Activated CD4-positive, alpha-beta T cell treated with anti-CD3 and anti-CD28 coated beads, Interleukin-2, amount 10 ng/mL, durations not matched to agents 7 days and 5 days (primary cell): ENCODE data around the gene NAAA. TPM values are rescaled to one million over a fixed set of nuclear protein-coding genes. Genes with fewer than 3 reads are reported as not detected.
A peak's percentile ranks its signal among the peaks of the same experiment; 100 is the strongest.
"Not testable (repeated sequence)": the region's sequence is repeated elsewhere in the genome, so short reads cannot be mapped to it uniquely, and the experiment has no call there.

ENCODE experiments used
- CTCF ChIA-PET: fragments of 350-600 bp; sonication (Branson Sonifier 250); formaldehyde crosslinking; loops from one replicate; lab custom pipeline; 2021; ENCODE audit warnings: antibody characterized with exemption; lab: Charles Lee
- POLR2A ChIA-PET: fragments of 350-600 bp; sonication (Branson Sonifier 250); formaldehyde crosslinking; loops from one replicate; lab custom pipeline; 2021; ENCODE audit warnings: antibody characterized with exemption; lab: Charles Lee
- DNase-seq: peaks from one replicate; pipeline ENCODE4 v3.0.0-alpha.2; 2020
- H3K27ac Mint-ChIP-seq: one replicate; pipeline ENCODE4 v1.8.0; 2021; ENCODE audit warnings: mild to moderate bottlenecking, moderate library complexity, mixed read lengths
- H3K27me3 Mint-ChIP-seq: one replicate; pipeline ENCODE4 v1.8.0; 2021; ENCODE audit warnings: mixed read lengths
- H3K36me3 Mint-ChIP-seq: one replicate; pipeline ENCODE4 v1.8.0; 2021; ENCODE audit warnings: low read depth, mixed read lengths
- H3K4me1 Mint-ChIP-seq: one replicate; pipeline ENCODE4 v1.8.0; 2021; ENCODE audit warnings: mixed read lengths
- H3K4me3 Mint-ChIP-seq: one replicate; pipeline ENCODE4 v1.8.0; 2021; ENCODE audit warnings: mild to moderate bottlenecking, moderate library complexity, mixed read lengths
- H3K9me3 Mint-ChIP-seq: one replicate; pipeline ENCODE4 v1.8.0; 2021; ENCODE audit warnings: mixed read lengths
- total RNA-seq, 2 experiments: library from RNA; stranded (reverse); gene quantifications; one replicate each; pipeline ENCODE4 v1.2.3, GENCODE V29; 2021

NAAA gene
- total RNA-seq, 2 experiments from 2014 or later: 39.6 to 41.1 TPM

DNA sequence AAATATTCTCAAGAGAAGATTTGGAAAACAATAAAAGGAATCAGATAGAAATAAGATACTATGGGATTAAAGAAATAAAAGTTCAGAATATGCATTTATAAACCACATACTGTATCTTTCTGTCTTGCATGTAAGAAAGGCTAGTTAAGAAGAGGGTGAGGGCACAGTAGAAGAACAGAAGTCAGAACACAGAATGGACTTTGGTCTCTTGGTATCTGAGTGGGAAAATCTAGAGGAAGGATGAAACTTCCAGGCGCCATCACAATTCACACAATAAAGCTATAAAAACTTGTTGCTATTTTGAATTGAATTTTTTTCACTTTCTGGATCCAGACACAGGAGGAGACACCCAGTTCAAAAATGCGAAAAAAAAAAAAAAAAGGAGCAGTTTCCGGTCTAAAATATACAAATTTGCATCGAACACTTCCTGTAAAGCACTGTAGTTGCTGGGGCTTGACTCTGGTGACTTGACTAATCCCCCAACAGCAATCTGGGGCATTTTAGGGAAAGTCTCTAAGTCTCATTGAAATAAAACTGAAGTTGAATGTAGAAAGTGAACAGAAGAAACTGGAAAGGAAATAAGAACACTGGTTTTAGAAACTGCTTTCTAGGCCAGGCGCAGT lies 8.1 kb upstream of the NAAA start:
- H3K27ac Mint-ChIP-seq: peak overlapping the region; percentile 36

DNA sequence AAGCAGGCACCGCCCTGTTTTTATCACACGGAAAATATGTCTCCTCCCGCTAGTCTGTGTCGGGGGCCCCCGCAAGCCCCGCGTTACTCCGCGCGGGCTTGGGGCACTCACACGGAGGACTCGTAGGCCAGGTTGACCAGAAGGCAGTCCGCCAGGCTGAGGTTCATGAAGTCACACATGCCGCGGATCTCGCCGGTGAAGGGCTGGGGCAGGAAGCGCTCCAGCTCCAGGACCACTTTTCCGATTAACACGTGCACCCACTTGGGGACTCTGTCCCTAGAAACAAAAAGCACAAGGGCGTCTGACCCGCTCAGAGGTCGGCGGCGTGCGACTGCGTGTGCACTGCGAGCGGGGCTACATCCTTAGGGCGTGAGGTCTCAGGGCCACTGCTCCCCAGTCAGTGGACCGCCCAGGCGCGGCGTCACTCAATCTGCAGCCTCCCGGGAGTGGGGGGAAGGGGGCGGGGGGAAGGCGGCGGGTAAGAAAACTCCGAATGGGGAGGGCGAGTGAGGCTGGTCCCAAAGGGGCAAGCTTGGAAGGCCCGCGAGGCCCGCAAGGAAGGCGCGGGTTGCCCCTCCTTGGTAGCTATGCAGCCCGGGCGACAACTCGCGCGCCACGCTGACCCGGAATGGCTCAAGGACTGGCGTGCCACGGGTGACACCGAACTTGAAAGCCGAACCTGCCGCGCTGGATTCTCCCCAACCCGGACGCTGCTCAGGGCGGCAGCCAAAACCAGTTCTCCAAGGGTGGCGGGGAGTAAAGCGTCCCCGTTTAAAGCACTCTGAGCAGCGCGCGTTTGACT lies 722 bp downstream of the NAAA start:
- POLR2A ChIA-PET: interaction anchor here (0.7 to 1.0 kb wide), 4 partner anchors 13 to 1880 kb away, joined by 3 read pairs; partner anchors contain the start of gene SDAD1
- Mint-ChIP-seq H3K4me1 (peaks cover 26% of the 10 kb centered on the region), H3K27me3 (no peaks in the 10 kb centered on the region), H3K9me3 (no peaks in the 10 kb centered on the region), H3K27ac (peak overlapping the region; percentile 98), H3K36me3 (peaks cover 16% of the 10 kb centered on the region), H3K4me3 (peak overlapping the region; percentile 97)
- DNase-seq: peak; percentile 81
- CTCF ChIA-PET: interaction anchor here (0.5 to 1.4 kb wide), 4 partner anchors 12 to 53 kb away, joined by 3 to 4 read pairs (median 3); no protein-coding TSS in a partner anchor

More for the DNA sequence above, 8.1 kb upstream of the NAAA start:
- DNase-seq: no peak
- Mint-ChIP-seq H3K4me3 (no peak overlapping the region), H3K4me1 (no peaks in the 10 kb centered on the region), H3K27me3 (no peaks in the 10 kb centered on the region), H3K36me3 (peaks cover 34% of the 10 kb centered on the region), H3K9me3 (no peaks in the 10 kb centered on the region)
- CTCF ChIA-PET: no interaction called here
- POLR2A ChIA-PET: no interaction called here

DNA sequence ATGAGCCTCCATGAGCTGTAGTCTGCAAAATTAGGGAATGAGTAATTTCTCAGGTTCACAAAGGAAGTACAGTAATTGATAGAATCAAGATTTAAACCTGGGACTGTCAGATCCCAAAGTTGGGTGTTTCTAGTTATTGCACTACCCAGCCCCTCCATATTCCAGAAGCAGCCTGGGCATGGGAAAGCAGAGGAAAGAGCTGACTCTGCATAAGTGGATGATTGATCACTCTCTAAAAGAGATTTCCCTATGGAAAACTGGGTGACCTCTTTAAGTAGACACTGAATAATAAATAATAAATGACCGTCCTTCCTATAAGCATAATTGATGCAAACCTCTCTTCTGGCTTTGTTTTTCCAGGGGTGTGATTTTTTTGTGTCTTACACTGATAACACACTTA lies 5.2 kb downstream of the NAAA start:
- H3K9me3 Mint-ChIP-seq: no peaks in the 10 kb centered on the region
- CTCF ChIA-PET: interaction anchor here (0.8 to 1.0 kb wide), 2 partner anchors 12 to 127 kb away, joined by 3 read pairs; no protein-coding TSS in a partner anchor
- no peaks in the 10 kb centered on the region for H3K27me3 Mint-ChIP-seq
- H3K27ac Mint-ChIP-seq: no peak overlapping the region
- no peak overlapping the region for H3K4me3 Mint-ChIP-seq
- peaks cover 26% of the 10 kb centered on the region for H3K4me1 Mint-ChIP-seq
- POLR2A ChIA-PET: no interaction called here
- H3K36me3 Mint-ChIP-seq: peaks cover 27% of the 10 kb centered on the region
- no peak for DNase-seq

DNA sequence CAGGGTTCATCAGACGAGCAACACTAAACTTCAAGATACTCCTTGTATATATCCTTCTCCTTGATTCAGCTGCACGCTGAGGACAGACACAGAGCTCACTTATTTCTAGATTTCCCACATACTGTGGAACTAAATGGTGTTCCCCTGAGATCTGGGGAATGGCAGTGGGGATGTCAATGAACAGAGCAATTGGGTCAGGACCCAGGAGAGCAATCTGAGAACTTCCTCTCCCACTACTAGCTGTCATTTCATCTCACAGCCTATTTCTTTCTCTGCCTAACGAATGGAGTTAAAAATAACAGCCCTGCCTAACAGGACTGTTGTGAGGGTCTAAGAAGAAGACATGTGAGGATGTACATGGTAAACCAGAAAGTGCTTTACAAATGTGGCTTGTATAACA lies 10.7 kb downstream of the NAAA start:
- CTCF ChIA-PET: interaction anchor here (0.6 kb wide), 1 partner anchor 189 kb away, joined by 3 read pairs; no protein-coding TSS in a partner anchor
- no peak for DNase-seq
- POLR2A ChIA-PET: no interaction called here

DNA sequence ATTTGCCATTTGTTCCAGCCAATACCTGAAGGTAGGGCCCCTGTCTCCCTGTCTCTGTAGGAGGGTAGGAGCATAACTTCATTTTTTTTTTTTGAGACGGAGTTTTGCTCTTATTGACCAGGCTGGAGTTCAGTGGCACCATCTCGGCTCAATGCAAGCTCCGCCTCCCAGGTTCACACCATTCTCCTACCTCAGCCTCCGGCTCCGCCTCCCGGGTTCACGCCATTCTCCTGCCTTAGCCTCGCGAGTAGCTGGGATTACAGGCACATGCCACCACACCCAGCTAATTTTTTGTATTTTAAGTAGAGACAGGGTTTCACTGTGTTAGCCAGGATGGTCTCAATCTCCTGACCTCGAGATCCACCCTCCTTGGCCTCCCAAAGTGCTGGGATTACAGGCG lies 15.9 kb downstream of the NAAA start:
- H3K4me3 Mint-ChIP-seq, H3K27me3 Mint-ChIP-seq, POLR2A ChIA-PET, DNase-seq, H3K27ac Mint-ChIP-seq, H3K4me1 Mint-ChIP-seq, H3K9me3 Mint-ChIP-seq: not testable (repeated sequence)
- CTCF ChIA-PET: interaction anchor here (1.1 kb wide), 1 partner anchor 12 kb away, joined by 3 read pairs; no protein-coding TSS in a partner anchor
- peaks cover 36% of the 10 kb centered on the region for H3K36me3 Mint-ChIP-seq

More for the DNA sequence above, 10.7 kb downstream of the NAAA start:
- H3K27ac Mint-ChIP-seq: no peak overlapping the region
- no peaks in the 10 kb centered on the region for H3K4me1 Mint-ChIP-seq
- H3K9me3 Mint-ChIP-seq: no peaks in the 10 kb centered on the region
- peaks cover 27% of the 10 kb centered on the region for H3K36me3 Mint-ChIP-seq
- no peak overlapping the region for H3K4me3 Mint-ChIP-seq
- H3K27me3 Mint-ChIP-seq: no peaks in the 10 kb centered on the region

DNA sequence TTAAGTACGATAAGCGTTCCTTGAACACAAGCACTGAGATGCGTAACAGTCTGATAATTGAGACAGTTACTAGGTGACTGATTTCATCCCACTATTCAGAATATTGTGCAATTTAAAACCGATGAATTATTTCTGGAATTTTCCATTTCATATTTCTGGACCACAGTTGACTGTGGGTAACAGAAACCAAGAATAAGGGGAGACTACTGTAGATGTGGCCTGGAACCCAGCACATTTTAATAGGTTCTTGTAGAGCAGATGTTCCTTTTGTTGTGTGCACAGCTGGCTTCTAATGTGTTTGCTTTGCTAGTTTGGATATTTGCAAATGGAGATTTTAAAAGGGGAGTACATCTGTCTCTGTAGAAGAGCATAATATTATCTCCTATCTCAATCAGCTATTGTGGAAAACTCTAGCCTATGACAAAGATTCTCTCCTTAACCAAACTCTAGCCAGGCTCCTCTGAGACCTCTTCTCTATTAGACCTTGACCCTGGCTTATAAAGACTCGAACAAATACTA lies 16.4 kb downstream of the NAAA start:
- POLR2A ChIA-PET: no interaction called here
- H3K36me3 Mint-ChIP-seq: peaks cover 37% of the 10 kb centered on the region
- no peak overlapping the region for H3K4me3 Mint-ChIP-seq
- CTCF ChIA-PET: interaction anchor here (1.0 to 1.1 kb wide), 2 partner anchors 11 kb away, joined by 3 read pairs; no protein-coding TSS in a partner anchor
- no peaks in the 10 kb centered on the region for H3K9me3 Mint-ChIP-seq
- no peaks in the 10 kb centered on the region for H3K4me1 Mint-ChIP-seq
- DNase-seq: no peak
- H3K27me3 Mint-ChIP-seq: no peaks in the 10 kb centered on the region
- no peak overlapping the region for H3K27ac Mint-ChIP-seq

DNA sequence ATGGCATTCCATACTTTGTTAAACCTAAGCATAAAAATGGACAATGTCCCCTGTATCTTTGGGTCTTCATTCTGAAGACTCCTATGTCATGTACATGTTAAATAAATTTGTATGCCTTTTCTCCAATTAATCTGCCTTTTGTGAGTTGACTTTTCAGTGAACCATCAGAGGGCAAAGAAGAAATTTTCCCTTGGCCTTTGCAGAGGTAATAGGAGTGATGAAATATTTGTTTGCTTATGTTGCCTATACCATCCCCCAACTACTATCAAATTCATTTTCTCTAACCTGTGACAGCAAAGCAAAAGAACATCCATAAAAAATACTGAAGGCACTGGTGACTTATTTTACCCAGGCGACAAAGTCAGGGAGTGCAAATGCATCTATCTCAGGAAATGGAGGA lies 18.2 kb downstream of the NAAA start:
- Mint-ChIP-seq H3K4me3 (no peak overlapping the region), H3K4me1 (no peaks in the 10 kb centered on the region), H3K36me3 (peaks cover 41% of the 10 kb centered on the region), H3K9me3 (no peaks in the 10 kb centered on the region), H3K27ac (no peak overlapping the region), H3K27me3 (no peaks in the 10 kb centered on the region)
- ChIA-PET POLR2A (no interaction called here), CTCF (no interaction called here)
- DNase-seq: no peak

DNA sequence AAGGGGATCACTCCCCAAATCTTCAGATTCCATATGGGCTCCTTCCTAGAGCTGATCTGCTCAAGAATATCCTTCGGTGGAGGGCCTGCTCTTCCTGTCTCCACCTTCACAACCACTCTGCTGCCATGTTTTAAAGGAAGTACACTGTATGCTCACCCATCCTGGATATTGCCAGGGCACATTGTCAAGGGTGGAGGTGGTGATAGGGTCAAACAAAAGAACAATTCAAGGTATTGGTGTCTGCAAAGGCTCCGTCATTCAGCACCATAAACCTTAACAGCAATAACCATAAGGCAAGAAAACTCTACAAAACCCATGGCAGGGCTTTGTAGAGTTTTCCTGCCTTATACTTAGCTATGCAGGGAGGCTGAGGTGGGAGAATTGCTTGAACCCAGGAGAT lies 18.9 kb downstream of the NAAA start:
- Mint-ChIP-seq H3K9me3 (no peaks in the 10 kb centered on the region), H3K27me3 (no peaks in the 10 kb centered on the region), H3K4me1 (no peaks in the 10 kb centered on the region), H3K36me3 (peaks cover 41% of the 10 kb centered on the region), H3K27ac (no peak overlapping the region), H3K4me3 (no peak overlapping the region)
- DNase-seq: no peak
- POLR2A ChIA-PET: no interaction called here
- CTCF ChIA-PET: no interaction called here

DNA sequence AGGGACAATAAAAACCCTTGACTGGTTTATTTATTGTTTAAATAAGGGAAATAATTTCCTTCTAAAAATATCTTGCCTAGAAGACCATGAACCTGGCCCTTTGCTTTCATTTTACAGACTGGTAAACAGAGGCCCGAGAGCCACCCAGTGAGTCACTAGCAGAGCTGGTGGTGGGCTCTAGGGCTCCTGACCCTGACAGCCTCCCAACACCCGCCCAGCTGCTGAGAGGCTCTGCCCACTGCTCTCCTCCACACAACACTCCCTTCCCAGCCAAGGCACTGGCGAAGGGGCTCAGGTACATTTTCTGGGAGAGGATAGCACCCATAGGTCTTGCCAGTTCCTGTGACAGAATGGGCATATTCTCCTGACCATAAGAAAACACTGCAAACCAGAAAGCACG lies 20.5 kb downstream of the NAAA start:
- H3K36me3 Mint-ChIP-seq: peaks cover 41% of the 10 kb centered on the region
- CTCF ChIA-PET: no interaction called here
- peaks cover 1% of the 10 kb centered on the region for H3K4me1 Mint-ChIP-seq
- no peak for DNase-seq
- H3K27ac Mint-ChIP-seq: no peak overlapping the region
- H3K9me3 Mint-ChIP-seq: no peaks in the 10 kb centered on the region
- H3K27me3 Mint-ChIP-seq: no peaks in the 10 kb centered on the region
- no peak overlapping the region for H3K4me3 Mint-ChIP-seq
- POLR2A ChIA-PET: no interaction called here

DNA sequence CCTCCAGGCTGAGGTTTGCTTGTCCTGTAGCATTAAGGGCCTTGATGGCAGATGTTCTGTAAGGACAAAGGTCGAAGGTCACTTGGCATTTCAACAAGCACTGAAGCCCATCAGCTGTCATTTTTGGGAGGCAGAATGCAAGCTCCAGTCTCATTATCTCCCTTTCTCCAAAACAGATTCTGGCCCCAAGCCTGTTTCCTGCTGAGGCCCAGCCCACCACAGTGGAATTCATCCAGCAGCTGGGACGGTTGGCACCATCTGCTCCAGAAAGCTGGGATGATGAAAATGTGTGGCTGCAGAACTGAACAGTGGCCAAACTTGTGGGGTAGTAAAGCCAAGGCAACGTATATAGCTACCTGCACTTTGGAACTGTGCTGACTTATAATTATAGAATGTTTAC lies 20.9 kb downstream of the NAAA start:
- Mint-ChIP-seq H3K4me1 (peaks cover 1% of the 10 kb centered on the region), H3K27me3 (no peaks in the 10 kb centered on the region), H3K27ac (no peak overlapping the region), H3K36me3 (peaks cover 40% of the 10 kb centered on the region), H3K4me3 (no peak overlapping the region), H3K9me3 (no peaks in the 10 kb centered on the region)
- DNase-seq: no peak
- CTCF ChIA-PET: interaction anchor here (0.6 kb wide), 1 partner anchor 1186 kb away, joined by 3 read pairs; no protein-coding TSS in a partner anchor
- POLR2A ChIA-PET: no interaction called here

DNA sequence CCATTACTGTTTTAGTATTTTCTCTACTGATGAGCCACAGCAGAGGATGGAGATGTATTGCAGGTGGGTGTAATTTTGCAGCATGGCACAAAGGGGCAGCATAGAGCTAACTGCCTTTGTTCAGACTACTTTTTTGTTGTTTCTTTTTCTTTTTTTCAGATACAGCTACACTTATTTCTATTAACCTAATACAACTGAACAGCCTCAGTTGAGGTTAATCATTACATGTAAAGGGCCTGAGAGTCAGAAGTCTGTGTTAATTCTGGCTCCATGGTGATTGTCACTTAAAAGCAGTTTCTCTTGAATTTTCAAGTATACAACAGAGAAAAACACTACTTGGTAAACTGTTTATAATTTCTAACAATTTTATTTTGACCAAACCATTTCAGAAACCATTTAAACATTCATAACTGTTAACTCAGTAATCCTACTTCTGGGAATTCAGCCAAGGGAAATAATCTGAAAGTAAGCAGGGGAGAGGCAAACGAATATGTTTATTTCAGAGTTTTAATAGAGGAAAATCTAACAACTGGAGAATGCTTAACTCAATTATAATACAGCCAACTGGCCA lies 24.6 kb downstream of the NAAA start:
- POLR2A ChIA-PET: no interaction called here
- H3K36me3 Mint-ChIP-seq: peaks cover 22% of the 10 kb centered on the region
- CTCF ChIA-PET: interaction anchor here (0.7 to 2.0 kb wide), 11 partner anchors 9 to 154 kb away, joined by 3 to 6 read pairs (median 4); no protein-coding TSS in a partner anchor
- peaks cover 1% of the 10 kb centered on the region for H3K4me1 Mint-ChIP-seq
- H3K27ac Mint-ChIP-seq: no peak overlapping the region
- DNase-seq: peak; percentile 54
- H3K27me3 Mint-ChIP-seq: no peaks in the 10 kb centered on the region
- H3K9me3 Mint-ChIP-seq: peaks cover under 1% of the 10 kb centered on the region
- no peak overlapping the region for H3K4me3 Mint-ChIP-seq

DNA sequence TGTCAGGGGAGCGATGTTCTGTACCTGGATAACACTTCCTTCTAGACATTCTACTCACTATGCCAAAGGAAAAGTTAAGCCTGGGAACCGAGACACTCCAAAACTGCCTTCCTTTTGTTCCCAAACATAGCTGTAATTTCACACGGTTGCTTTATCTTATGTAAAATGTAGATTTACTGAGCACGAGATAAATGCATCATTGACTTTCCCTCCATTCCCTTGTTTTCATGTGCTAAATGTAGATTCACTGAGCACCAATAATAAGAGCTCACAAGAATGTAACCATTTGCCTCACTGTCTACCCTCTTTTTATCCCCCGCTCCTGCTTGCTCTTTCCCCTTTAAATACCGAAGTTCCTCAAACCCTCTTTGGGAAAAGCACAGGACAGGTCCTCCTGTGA lies 27.8 kb downstream of the NAAA start:
- H3K4me1 Mint-ChIP-seq: peaks cover 1% of the 10 kb centered on the region
- DNase-seq: no peak
- peaks cover 6% of the 10 kb centered on the region for H3K9me3 Mint-ChIP-seq
- ChIA-PET CTCF (interaction anchor here (0.6 to 2.0 kb wide), 5 partner anchors 12 to 79 kb away, joined by 3 to 8 read pairs (median 4); no protein-coding TSS in a partner anchor), POLR2A (no interaction called here)
- H3K27ac Mint-ChIP-seq: no peak overlapping the region
- H3K36me3 Mint-ChIP-seq: peaks cover 16% of the 10 kb centered on the region
- H3K4me3 Mint-ChIP-seq: no peak overlapping the region
- no peaks in the 10 kb centered on the region for H3K27me3 Mint-ChIP-seq
